Rectal smooth muscle tissue (tissue), 1 donor: ENCODE data around the gene TMEM39A.

Experiments used
- H3K27ac ChIP-seq: one replicate; pipeline ENCODE4 v1.7.0; 2013; ENCODE audit warnings: low read depth, low read length, inconsistent platforms
- H3K27me3 ChIP-seq: one replicate; pipeline ENCODE4 v1.7.0; 2013; ENCODE audit warnings: low read length; ENCODE audit not compliant: control insufficient read depth, insufficient read depth
- H3K36me3 ChIP-seq: one replicate; pipeline ENCODE4 v1.7.0; 2013; ENCODE audit warnings: low read length; ENCODE audit not compliant: control insufficient read depth, insufficient read depth
- H3K4me1 ChIP-seq: one replicate; pipeline ENCODE4 v1.7.0; 2013; ENCODE audit warnings: low read length; ENCODE audit not compliant: control insufficient read depth, insufficient read depth
- H3K4me3 ChIP-seq: one replicate; pipeline ENCODE4 v1.7.0; 2013; ENCODE audit warnings: low read length
- H3K9ac ChIP-seq: one replicate; pipeline ENCODE4 v1.7.0; 2013; ENCODE audit warnings: low read length

Gene TMEM39A, protein sequence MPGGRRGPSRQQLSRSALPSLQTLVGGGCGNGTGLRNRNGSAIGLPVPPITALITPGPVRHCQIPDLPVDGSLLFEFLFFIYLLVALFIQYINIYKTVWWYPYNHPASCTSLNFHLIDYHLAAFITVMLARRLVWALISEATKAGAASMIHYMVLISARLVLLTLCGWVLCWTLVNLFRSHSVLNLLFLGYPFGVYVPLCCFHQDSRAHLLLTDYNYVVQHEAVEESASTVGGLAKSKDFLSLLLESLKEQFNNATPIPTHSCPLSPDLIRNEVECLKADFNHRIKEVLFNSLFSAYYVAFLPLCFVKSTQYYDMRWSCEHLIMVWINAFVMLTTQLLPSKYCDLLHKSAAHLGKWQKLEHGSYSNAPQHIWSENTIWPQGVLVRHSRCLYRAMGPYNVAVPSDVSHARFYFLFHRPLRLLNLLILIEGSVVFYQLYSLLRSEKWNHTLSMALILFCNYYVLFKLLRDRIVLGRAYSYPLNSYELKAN

DNA sequence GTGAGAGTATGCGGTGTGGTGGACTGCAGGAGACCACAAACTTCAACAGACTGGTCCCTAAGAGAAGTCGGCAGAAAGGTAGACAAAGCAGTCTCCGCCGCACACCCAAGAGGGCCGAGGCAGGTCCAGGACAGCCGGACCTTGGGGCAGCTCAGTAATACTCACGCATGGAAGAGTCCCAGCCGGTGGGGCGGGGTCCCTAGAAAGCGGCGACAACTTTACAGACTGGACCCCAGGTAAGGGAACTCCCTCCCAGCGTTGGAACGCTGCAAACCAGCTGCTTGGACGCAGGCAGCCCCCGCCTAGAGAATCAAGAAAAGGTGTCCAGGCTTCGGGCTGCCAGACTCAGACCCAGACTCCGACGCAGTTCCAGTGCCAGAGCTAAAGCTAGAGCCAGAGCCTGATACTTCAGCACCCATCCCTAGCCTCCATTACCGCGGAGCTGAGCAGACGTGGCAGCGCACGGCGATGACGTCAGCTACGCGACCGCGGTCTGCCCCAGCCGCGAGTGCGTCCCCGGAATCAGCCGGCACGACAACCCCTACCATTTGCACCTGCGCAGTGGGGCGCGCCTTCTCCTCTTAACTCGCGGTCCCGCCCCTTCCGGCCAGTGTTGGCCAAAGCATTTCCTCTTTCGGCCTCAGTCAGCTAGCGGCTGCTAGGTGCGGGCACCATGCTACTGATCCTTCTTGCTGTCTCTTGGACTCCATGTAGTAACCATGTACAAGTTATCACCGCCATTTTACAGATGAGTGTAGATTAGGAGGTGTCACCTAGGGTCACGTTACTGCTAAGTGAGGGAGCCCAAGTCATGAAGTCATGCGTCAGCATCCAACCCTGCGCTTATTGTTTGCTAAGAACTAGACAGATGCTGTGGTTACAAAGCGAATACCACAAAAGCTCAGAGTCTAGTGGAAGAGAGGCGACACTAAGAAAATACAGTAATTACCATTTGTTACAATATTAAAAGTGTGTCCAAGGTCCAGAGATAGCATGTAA, at the start of gene TMEM39A:
TSS of gene TMEM39A (minus strand) at position 445 of the 999 bp plus-strand sequence. CDS start 1,541 bp downstream, outside the sequence.
- peaks cover 6% of the 10 kb centered on the region for H3K4me1 ChIP-seq
- H3K4me3 ChIP-seq: peak within 1 kb of the TSS; percentile 79
- peak within 1 kb of the TSS; percentile 95 for H3K27ac ChIP-seq
- peak within 1 kb of the TSS; percentile 57 for H3K9ac ChIP-seq
- H3K36me3 ChIP-seq: peaks cover 4% of the 10 kb centered on the region
- no peaks in the 10 kb centered on the region for H3K27me3 ChIP-seq

- H3K9ac ChIP-seq: no peak overlapping the region
- no peak overlapping the region for H3K27ac ChIP-seq
- H3K27me3 ChIP-seq: no peaks in the 10 kb centered on the region
- H3K4me1 ChIP-seq: no peaks in the 10 kb centered on the region
- peaks cover 16% of the 10 kb centered on the region for H3K36me3 ChIP-seq
- H3K4me3 ChIP-seq: no peak overlapping the region
Measured at GRCh38 chr3:119510690-119511089, 47.3 kb upstream of the TMEM39A start.

DNA sequence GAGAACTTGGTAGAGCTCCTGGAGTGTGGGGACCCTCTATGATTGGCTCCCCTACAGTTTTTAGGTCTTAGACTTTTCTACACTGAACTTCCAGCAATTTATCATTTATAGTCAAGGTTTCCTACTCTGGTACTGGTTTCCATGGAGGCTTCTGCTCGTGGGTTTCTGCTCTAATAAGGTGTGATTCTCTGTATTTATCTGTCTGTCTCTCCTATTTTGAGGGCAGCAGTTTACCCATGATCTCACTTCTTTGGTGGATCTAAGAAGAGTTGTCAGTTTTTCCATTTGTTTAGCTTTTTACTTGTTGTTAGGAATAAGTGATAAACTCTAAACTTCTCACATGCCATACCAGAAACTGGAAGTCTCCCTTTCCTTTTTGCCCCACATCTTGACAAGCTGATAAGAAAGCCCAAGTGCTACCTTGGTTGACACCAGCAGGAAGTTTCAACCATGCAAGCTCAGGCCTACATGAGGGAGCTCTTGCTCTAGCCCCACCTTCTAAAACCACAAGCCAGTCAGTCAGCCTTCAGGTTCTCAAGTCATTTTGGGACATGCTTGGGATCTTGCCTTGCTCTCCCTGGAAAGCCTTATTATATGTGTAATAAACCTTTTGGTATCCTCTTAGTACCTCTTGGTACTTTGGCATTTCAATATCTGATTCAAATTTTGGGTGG, 44.9 kb upstream of the TMEM39A start:
- Histone ChIP-seq H3K9ac (no peak overlapping the region), H3K27ac (no peak overlapping the region), H3K36me3 (peaks cover 9% of the 10 kb centered on the region), H3K4me1 (no peaks in the 10 kb centered on the region), H3K4me3 (no peak overlapping the region), H3K27me3 (no peaks in the 10 kb centered on the region)

- Histone ChIP-seq H3K27me3 (no peaks in the 10 kb centered on the region), H3K27ac (no peak overlapping the region), H3K4me1 (no peaks in the 10 kb centered on the region), H3K4me3 (no peak overlapping the region), H3K36me3 (peaks cover 9% of the 10 kb centered on the region), H3K9ac (no peak overlapping the region)
Measured at GRCh38 chr3:119507404-119507803, 44.0 kb upstream of the TMEM39A start.

GRCh38 chr3:119506631-119507030, 43.2 kb upstream of the TMEM39A start:
- H3K4me1 ChIP-seq: no peaks in the 10 kb centered on the region
- peaks cover 9% of the 10 kb centered on the region for H3K36me3 ChIP-seq
- no peaks in the 10 kb centered on the region for H3K27me3 ChIP-seq
- H3K27ac ChIP-seq: no peak overlapping the region
- H3K9ac ChIP-seq: no peak overlapping the region
- no peak overlapping the region for H3K4me3 ChIP-seq

GRCh38 chr3:119500901-119501300, 37.5 kb upstream of the TMEM39A start:
- Histone ChIP-seq H3K9ac (no peak overlapping the region), H3K4me1 (peaks cover 11% of the 10 kb centered on the region), H3K27me3 (no peaks in the 10 kb centered on the region), H3K4me3 (no peak overlapping the region), H3K36me3 (peaks cover 2% of the 10 kb centered on the region), H3K27ac (no peak overlapping the region)

DNA sequence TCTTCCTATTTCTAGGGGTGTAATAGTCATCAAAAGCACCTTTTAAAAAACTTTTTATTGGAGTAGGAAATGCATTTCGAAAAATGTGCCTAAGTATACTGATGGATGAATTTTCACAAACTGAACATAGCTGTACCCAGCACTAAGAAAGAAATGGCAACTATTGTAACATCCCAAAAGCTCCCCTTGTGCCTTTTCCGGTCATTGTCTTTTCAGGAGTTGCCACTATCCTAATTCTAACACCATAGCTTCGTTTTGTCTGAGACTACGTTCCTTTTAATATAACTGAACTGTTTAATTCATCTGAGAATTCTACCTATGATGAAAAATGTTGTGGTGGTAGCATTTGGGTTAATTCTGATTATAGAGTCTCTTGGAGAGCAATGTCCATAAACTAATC, 36.9 kb upstream of the TMEM39A start:
- Histone ChIP-seq H3K36me3 (no peaks in the 10 kb centered on the region), H3K4me3 (no peak overlapping the region), H3K27ac (no peak overlapping the region), H3K27me3 (no peaks in the 10 kb centered on the region), H3K4me1 (peaks cover 11% of the 10 kb centered on the region), H3K9ac (no peak overlapping the region)

DNA sequence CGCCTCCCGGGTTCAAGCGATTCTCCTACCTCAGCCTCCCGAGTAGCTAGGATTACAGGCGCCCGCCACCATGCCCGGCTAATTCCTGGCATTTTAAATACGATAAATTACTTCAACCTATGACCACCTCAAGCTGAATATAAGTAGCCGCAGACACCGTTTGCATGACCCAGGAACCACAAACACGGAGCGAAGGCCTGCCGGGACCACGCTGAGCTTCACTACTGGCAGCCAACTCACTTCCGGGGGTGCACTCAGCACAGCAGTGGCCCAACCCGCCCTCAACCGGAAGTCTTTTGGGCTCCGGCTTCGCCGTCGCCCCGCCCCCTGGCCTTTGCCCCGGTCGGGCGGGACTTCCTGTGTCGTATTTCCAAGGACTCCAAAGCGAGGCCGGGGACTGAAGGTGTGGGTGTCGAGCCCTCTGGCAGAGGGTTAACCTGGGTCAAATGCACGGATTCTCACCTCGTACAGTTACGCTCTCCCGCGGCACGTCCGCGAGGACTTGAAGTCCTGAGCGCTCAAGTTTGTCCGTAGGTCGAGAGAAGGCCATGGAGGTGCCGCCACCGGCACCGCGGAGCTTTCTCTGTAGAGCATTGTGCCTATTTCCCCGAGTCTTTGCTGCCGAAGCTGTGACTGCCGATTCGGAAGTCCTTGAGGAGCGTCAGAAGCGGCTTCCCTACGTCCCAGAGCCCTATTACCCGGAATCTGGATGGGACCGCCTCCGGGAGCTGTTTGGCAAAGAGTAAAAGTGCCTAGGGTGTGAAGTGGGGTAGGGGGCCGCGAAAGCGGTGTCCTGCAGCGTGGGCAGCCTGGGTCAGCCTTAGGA, 35.0 kb upstream of the TMEM39A start, which contains the start of gene TIMMDC1:
TSS of gene TIMMDC1 (plus strand) at position 362 of the 826 bp plus-strand sequence. CDS start at position 549, 187 bp downstream.
- H3K9ac ChIP-seq: peak within 1 kb of the TSS; percentile 98
- H3K36me3 ChIP-seq: no peaks in the 10 kb centered on the region
- peak within 1 kb of the TSS; percentile 97 for H3K4me3 ChIP-seq
- H3K27me3 ChIP-seq: no peaks in the 10 kb centered on the region
- H3K27ac ChIP-seq: peak within 1 kb of the TSS; percentile 96
- peaks cover 11% of the 10 kb centered on the region for H3K4me1 ChIP-seq

DNA sequence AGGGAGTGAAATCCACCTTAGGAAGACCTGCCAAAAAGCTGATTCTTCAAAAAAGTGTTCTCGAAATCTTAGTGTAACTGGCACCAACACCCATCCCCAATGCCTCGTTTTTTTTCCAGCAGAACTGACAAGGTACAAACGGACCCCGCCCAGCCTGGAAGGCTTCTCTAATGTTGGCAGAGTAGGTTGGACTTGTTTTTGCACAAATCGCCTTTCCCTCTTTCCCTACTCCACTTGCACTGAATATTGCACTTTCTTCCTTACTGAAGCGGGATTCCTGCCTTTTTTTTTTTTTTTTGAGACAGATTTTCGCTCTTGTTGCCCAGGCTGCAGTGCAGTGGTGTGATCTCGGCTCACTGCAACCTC, 34.4 kb upstream of the TMEM39A start:
- H3K4me3 ChIP-seq: peak overlapping the region; percentile 97
- peak overlapping the region; percentile 38 for H3K9ac ChIP-seq
- H3K27ac ChIP-seq: peak overlapping the region; percentile 96
- peaks cover 11% of the 10 kb centered on the region for H3K4me1 ChIP-seq
- H3K27me3 ChIP-seq: no peaks in the 10 kb centered on the region
- H3K36me3 ChIP-seq: no peaks in the 10 kb centered on the region

DNA sequence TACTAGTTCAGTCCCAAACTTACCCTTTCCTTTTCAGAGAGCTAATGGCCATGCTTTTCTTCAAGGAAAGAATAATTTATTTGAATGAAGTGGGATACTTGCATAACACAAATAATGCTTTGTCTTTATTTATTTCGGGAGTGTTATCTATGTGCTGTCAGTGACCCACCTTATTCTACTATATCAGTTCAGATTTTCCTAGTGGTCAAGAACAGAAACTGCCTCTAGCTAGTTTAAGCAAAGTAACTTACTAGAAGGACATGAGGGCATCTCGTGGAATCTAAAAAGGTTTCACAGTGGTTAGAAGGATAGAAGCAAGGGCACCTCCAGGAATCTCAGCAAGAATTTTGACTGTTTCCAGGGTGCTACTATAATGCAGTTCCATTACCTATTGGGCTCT, 31.2 kb upstream of the TMEM39A start:
- no peak overlapping the region for H3K27ac ChIP-seq
- H3K27me3 ChIP-seq: no peaks in the 10 kb centered on the region
- H3K4me3 ChIP-seq: no peak overlapping the region
- H3K36me3 ChIP-seq: no peaks in the 10 kb centered on the region
- H3K9ac ChIP-seq: no peak overlapping the region
- peaks cover 4% of the 10 kb centered on the region for H3K4me1 ChIP-seq

DNA sequence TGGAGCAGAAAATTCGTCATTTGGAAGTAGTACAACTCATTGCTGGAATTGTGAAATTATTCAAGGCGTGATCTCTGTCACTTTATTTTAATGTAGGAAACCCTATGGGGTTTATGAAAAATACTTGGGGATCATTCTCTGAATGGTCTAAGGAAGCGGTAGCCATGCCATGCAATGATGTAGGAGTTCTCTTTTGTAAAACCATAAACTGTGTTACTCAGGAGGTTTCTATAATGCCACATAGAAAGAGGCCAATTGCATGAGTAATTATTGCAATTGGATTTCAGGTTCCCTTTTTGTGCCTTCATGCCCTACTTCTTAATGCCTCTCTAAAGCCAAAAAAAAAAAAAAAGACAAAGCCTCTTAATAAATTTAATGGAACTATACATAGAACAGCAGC, 29.4 kb upstream of the TMEM39A start:
- Histone ChIP-seq H3K36me3 (no peaks in the 10 kb centered on the region), H3K27ac (no peak overlapping the region), H3K4me3 (no peak overlapping the region), H3K27me3 (no peaks in the 10 kb centered on the region), H3K9ac (no peak overlapping the region), H3K4me1 (peaks cover 2% of the 10 kb centered on the region)
